Gastroesophageal sphincter (tissue), 4 donors: ENCODE results near the gene CEP131. TPM values are rescaled to one million over a fixed set of nuclear protein-coding genes. Genes with fewer than 3 reads are reported as not detected.

Experiments
- ATAC-seq: fragments of 150-250 bp; one replicate; pipeline ENCODE4 v1.9.1; 2016; ENCODE audit warnings: mild to moderate bottlenecking, moderate library complexity
- H3K27ac ChIP-seq, 4 donors: fragments of 200-600 bp; sonication (generic) in 3 of 4; 1 replicate in 3 of 4; 2 replicates in 1 of 4; pipeline ENCODE4 v1.5.1; 2016 to 2019
- H3K27me3 ChIP-seq: fragments of 200-600 bp; sonication (generic); one replicate; pipeline ENCODE4 v1.5.1; 2019
- H3K36me3 ChIP-seq, 2 donors: fragments of 200-600 bp; sonication (generic); one replicate each; pipeline ENCODE4 v1.5.1; 2019; ENCODE audit warnings: control low read depth in 1 of 2
- H3K4me1 ChIP-seq, 3 donors: fragments of 200-600 bp; sonication (generic); 1 replicate in 2 of 3; 2 replicates in 1 of 3; pipeline ENCODE4 v1.5.1; 2016 to 2019; ENCODE audit warnings: control low read depth in 2 of 3
- H3K4me3 ChIP-seq, 2 donors: fragments of 200-600 bp; sonication (generic); one replicate each; pipeline ENCODE4 v1.5.1; 2019; ENCODE audit warnings: mild to moderate bottlenecking in 1 of 2, moderate library complexity in 1 of 2
- H3K9me3 ChIP-seq, 3 donors: fragments of 200-600 bp; sonication (generic); one replicate each; pipeline ENCODE4 v1.5.1; 2017 to 2019; ENCODE audit warnings: control low read depth in 2 of 3
- CTCF ChIP-seq, 4 experiments: fragments of 200-600 bp in 2 of 4; fragments of 450-650 bp in 2 of 4; sonication (generic) in 1 of 4; IDR thresholded peaks; one replicate each; pipeline ENCODE4 v1.5.1; 2017 to 2019; ENCODE audit warnings: antibody characterized with exemption in 4 of 4, mild to moderate bottlenecking in 2 of 4, moderate library complexity in 2 of 4
- EP300 ChIP-seq: sonication (generic); formaldehyde crosslinking; IDR thresholded peaks from one replicate; pipeline ENCODE4 v1.6.1; 2017; ENCODE audit warnings: antibody characterized with exemption, mild to moderate bottlenecking
- POLR2A ChIP-seq, 2 donors: fragments of 450-650 bp; IDR thresholded peaks; one replicate each; pipeline ENCODE4 v1.6.1; 2017; ENCODE audit warnings: antibody characterized with exemption in 2 of 2, mild to moderate bottlenecking in 2 of 2, moderate library complexity in 1 of 2
- POLR2AphosphoS5 ChIP-seq: sonication (generic); formaldehyde crosslinking; IDR thresholded peaks from one replicate; pipeline ENCODE4 v1.6.1; 2017; ENCODE audit warnings: antibody characterized with exemption
- WGBS, 2 donors: methylation state at CpG; one replicate each; pipeline ENCODE4 v1.1.5; 2018; ENCODE audit warnings: low coverage in 1 of 2; 5-methylcytosine and 5-hydroxymethylcytosine counted together
- total RNA-seq, 4 donors: library from RNA; depleted of rRNA; stranded (reverse); fragments of >200 nt; gene quantifications; one replicate each; pipeline ENCODE4 v1.1.0, GENCODE V29; 2016

Gene CEP131
- total RNA-seq, 4 donors from 2014 or later = 4.4 to 12.0 (median 6.4) TPM

GRCh38 chr17:81190591-81190990 lies 32.2 kb downstream of the CEP131 start:
- no peak for ATAC-seq
- 98 to 100% methylated on average over 4 to 8 of the region's 28 CpGs for WGBS, 2 donors
- H3K27ac ChIP-seq = no peak overlapping the region
- H3K9me3 ChIP-seq = no peaks in the 10 kb centered on the region
- H3K36me3 ChIP-seq = peaks cover 0 to 56% of the 10 kb centered on the region in 2 donors
- no peaks in the 10 kb centered on the region for H3K4me1 ChIP-seq
- no peak for TF ChIP-seq POLR2A (IDR thresholded peaks at IDR 0.05)
- TF ChIP-seq POLR2AphosphoS5 = no peak
- TF ChIP-seq CTCF (IDR thresholded peaks at IDR 0.05) = no peak
- no peak for TF ChIP-seq EP300
- H3K27me3 ChIP-seq = no peaks in the 10 kb centered on the region
- H3K4me3 ChIP-seq = no peak overlapping the region

- Histone ChIP-seq H3K27me3 (no peaks in the 10 kb centered on the region), H3K27ac (no peak overlapping the region), H3K9me3 (no peaks in the 10 kb centered on the region), H3K4me1 (no peaks in the 10 kb centered on the region), H3K4me3 (no peak overlapping the region), H3K36me3 (peaks cover 0 to 49% of the 10 kb centered on the region in 2 donors)
- ATAC-seq = no peak
- WGBS, 2 donors = 40 to 84% methylated on average over 1 to 10 of the region's 27 CpGs
- TF ChIP-seq CTCF (IDR thresholded peaks at IDR 0.05) (peak in 1 of 4 experiments; percentile 32), EP300 (no peak)
Observed at GRCh38 chr17:81189670-81190530, 32.9 kb downstream of the CEP131 start.

GRCh38 chr17:81189016-81189415 lies 33.7 kb downstream of the CEP131 start:
- WGBS, 2 donors = no CpG with 5 or more reads among the region's 7 CpGs

GRCh38 chr17:81188491-81188840 lies 34.3 kb downstream of the CEP131 start:
- Histone ChIP-seq H3K27ac (no peak overlapping the region), H3K27me3 (peaks cover 12% of the 10 kb centered on the region), H3K36me3 (peaks cover 0 to 41% of the 10 kb centered on the region in 2 donors), H3K9me3 (no peaks in the 10 kb centered on the region), H3K4me3 (no peak overlapping the region), H3K4me1 (no peaks in the 10 kb centered on the region)
- ATAC-seq = no peak
- 100% methylated on average over 1 of the region's 12 CpGs; no CpG with 5 or more reads in 1 of the 2 donors for WGBS, 2 donors
- TF ChIP-seq POLR2A (IDR thresholded peaks at IDR 0.05) (no peak), CTCF (IDR thresholded peaks at IDR 0.05) (no peak), EP300 (no peak), POLR2AphosphoS5 (no peak)

More at GRCh38 chr17:81189016-81189415, 33.7 kb downstream of the CEP131 start:
- ATAC-seq = no peak
- no peaks in the 10 kb centered on the region for H3K4me1 ChIP-seq
- H3K9me3 ChIP-seq = no peaks in the 10 kb centered on the region
- peaks cover 0 to 41% of the 10 kb centered on the region in 2 donors for H3K36me3 ChIP-seq
- no peak overlapping the region for H3K27ac ChIP-seq
- TF ChIP-seq EP300 (no peak), CTCF (IDR thresholded peaks at IDR 0.05) (no peak), POLR2AphosphoS5 (no peak), POLR2A (IDR thresholded peaks at IDR 0.05) (no peak)
- no peak overlapping the region for H3K4me3 ChIP-seq
- peaks cover 6% of the 10 kb centered on the region for H3K27me3 ChIP-seq
